ENCODE results near the gene BCAS1.

Gene BCAS1

GRCh38 chr20:54068966-54069365 lies 1.4 kb downstream of the BCAS1 start:
- no peak for DNase-seq (ENCODE audit: low read depth)
- no peak overlapping the region for H3K4me3 ChIP-seq (ENCODE audit: low read depth, low read length)
- no peak for TF ChIP-seq CTCF (IDR thresholded peaks at IDR 0.05; ENCODE audit: low read depth, low read length, missing control alignments)

- no peak overlapping the region for H3K4me3 ChIP-seq (ENCODE audit: low read depth, low read length)
- TF ChIP-seq CTCF (IDR thresholded peaks at IDR 0.05; ENCODE audit: low read depth, low read length, missing control alignments), result no peak
- no peak for DNase-seq (ENCODE audit: low read depth)
Observed at GRCh38 chr20:54068495-54068894, 1.9 kb downstream of the BCAS1 start.

GRCh38 chr20:54067606-54068174 lies 2.7 kb downstream of the BCAS1 start:
- no peak overlapping the region for H3K4me3 ChIP-seq (ENCODE audit: low read depth, low read length)
- TF ChIP-seq CTCF (IDR thresholded peaks at IDR 0.05; ENCODE audit: low read depth, low read length, missing control alignments), result no peak
- DNase-seq (ENCODE audit: low read depth), result no peak

GRCh38 chr20:54065601-54066038 lies 4.8 kb downstream of the BCAS1 start:
- no peak overlapping the region for H3K4me3 ChIP-seq (ENCODE audit: low read depth, low read length)
- no peak for DNase-seq (ENCODE audit: low read depth)
- no peak for TF ChIP-seq CTCF (IDR thresholded peaks at IDR 0.05; ENCODE audit: low read depth, low read length, missing control alignments)

- no peak for DNase-seq (ENCODE audit: low read depth)
- H3K4me3 ChIP-seq (ENCODE audit: low read depth, low read length), result no peak overlapping the region; the same call in 1 of the 2 replicates
- TF ChIP-seq CTCF (IDR thresholded peaks at IDR 0.05; ENCODE audit: low read depth, low read length, missing control alignments), result no peak
Observed at GRCh38 chr20:54064939-54065338, 5.5 kb downstream of the BCAS1 start.

- no peak for TF ChIP-seq CTCF (IDR thresholded peaks at IDR 0.05; ENCODE audit: low read depth, low read length, missing control alignments)
- H3K4me3 ChIP-seq (ENCODE audit: low read depth, low read length), result peak overlapping the region; percentile 0; the same call in 1 of the 2 replicates
- no peak for DNase-seq (ENCODE audit: low read depth)
Observed at GRCh38 chr20:54063992-54064676, 6.3 kb downstream of the BCAS1 start.

- no peak for TF ChIP-seq CTCF (IDR thresholded peaks at IDR 0.05; ENCODE audit: low read depth, low read length, missing control alignments)
- no peak overlapping the region for H3K4me3 ChIP-seq (ENCODE audit: low read depth, low read length)
- DNase-seq (ENCODE audit: low read depth), result no peak
Observed at GRCh38 chr20:54063580-54063979, 6.8 kb downstream of the BCAS1 start.
